Measurements from ENCODE around the gene GDPD4.

The GDPD4 gene

DNA sequence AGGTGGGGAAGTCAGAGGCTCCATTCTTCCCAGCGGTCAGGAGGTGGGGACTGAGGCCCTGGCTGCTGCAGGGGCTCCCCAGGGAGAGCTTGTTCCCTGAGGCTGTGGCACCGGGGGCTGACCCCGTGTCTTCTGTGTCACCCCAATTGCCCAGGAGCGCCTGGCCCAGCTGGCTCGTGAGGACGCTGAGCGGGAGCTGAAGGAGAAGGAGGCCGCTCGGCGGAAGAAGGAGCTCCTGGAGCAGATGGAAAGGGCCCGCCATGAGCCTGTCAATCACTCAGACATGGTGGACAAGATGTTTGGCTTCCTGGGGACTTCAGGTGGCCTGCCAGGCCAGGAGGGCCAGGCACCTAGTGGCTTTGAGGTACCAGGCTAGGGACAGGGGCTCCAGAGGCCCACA, 120.3 kb downstream of the GDPD4 start:
- TF ChIP-seq, protein P1, sequence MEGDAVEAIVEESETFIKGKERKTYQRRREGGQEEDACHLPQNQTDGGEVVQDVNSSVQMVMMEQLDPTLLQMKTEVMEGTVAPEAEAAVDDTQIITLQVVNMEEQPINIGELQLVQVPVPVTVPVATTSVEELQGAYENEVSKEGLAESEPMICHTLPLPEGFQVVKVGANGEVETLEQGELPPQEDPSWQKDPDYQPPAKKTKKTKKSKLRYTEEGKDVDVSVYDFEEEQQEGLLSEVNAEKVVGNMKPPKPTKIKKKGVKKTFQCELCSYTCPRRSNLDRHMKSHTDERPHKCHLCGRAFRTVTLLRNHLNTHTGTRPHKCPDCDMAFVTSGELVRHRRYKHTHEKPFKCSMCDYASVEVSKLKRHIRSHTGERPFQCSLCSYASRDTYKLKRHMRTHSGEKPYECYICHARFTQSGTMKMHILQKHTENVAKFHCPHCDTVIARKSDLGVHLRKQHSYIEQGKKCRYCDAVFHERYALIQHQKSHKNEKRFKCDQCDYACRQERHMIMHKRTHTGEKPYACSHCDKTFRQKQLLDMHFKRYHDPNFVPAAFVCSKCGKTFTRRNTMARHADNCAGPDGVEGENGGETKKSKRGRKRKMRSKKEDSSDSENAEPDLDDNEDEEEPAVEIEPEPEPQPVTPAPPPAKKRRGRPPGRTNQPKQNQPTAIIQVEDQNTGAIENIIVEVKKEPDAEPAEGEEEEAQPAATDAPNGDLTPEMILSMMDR (IDR thresholded peaks at IDR 0.05; ENCODE audit: borderline replicate concordance, control extremely low read depth, extremely low read depth, insufficient read depth, missing control alignments) = no peak
- in situ Hi-C loops (cut with MboI; ENCODE audit: low sequenced_read_pairs, unreplicated experiment) = loop anchor here (25.0 kb wide), 1 partner anchor 381 kb away; no protein-coding TSS in a partner anchor
- no peak for DNase-seq (ENCODE audit: low spot score)

DNA sequence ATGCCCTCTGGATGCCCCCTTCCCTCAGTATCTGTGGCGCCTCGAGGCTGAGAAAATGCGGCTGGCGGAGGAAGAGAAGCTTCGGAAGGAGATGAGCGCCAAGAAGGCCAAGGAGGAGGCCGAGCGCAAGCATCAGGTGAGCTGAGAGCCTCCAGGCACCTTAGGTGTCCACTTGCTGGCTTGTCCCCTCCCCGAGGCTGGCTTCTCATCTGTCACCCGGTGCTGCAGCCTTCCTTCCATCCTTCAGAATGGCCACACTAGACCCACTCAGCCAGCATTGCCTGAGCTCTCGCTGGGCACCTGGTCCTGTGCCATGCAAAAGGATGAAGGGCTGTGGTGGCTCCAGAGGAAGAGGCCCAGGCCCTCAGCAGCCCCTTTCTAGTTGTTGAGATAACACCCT, 121.1 kb downstream of the GDPD4 start:
- in situ Hi-C loops (cut with MboI; ENCODE audit: low sequenced_read_pairs, unreplicated experiment) = loop anchor here (25.0 kb wide), 1 partner anchor 382 kb away; no protein-coding TSS in a partner anchor
- TF ChIP-seq, protein P1 (IDR thresholded peaks at IDR 0.05; ENCODE audit: borderline replicate concordance, control extremely low read depth, extremely low read depth, insufficient read depth, missing control alignments) = no peak
- DNase-seq (ENCODE audit: low spot score) = no peak

DNA sequence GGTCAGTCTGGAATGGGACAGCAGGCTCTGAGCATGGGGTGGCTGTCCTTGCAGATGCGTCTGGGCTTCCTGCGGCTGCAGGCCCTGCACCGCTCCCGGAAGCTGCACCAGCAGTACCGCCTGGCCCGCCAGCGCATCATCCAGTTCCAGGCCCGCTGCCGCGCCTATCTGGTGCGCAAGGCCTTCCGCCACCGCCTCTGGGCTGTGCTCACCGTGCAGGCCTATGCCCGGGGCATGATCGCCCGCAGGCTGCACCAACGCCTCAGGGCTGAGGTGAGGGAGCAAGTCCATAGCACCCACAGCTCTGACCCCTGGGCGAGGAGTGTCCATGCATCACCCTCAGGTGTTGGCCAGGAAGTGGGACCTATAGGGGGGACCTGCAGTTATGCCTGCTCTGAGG, 121.8 kb downstream of the GDPD4 start:
- in situ Hi-C loops (cut with MboI; ENCODE audit: low sequenced_read_pairs, unreplicated experiment) = loop anchor here (25.0 kb wide), 1 partner anchor 383 kb away; no protein-coding TSS in a partner anchor
- DNase-seq (ENCODE audit: low spot score) = no peak
- TF ChIP-seq, protein P1 (IDR thresholded peaks at IDR 0.05; ENCODE audit: borderline replicate concordance, control extremely low read depth, extremely low read depth, insufficient read depth, missing control alignments) = no peak

DNA sequence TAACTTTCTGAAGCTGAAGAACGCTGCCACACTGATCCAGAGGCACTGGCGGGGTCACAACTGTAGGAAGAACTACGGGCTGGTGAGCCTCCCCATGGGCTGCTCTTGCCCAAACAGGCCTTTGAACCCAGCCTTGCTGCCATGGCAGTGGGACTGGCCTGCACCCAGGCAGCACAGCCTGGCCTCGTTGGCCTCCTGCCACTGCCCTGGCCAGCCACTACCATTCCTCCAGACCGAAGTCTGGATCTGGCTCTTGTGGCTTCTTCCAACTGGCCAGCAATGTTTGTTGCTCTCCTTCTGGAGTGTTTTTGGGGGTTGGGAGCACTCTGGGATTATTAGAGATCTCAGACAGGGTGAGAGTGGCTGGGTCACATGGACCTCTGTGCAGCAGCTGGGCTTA, 122.4 kb downstream of the GDPD4 start:
- no peak for DNase-seq (ENCODE audit: low spot score)
- TF ChIP-seq, protein P1 (IDR thresholded peaks at IDR 0.05; ENCODE audit: borderline replicate concordance, control extremely low read depth, extremely low read depth, insufficient read depth, missing control alignments) = no peak
- in situ Hi-C loops (cut with MboI; ENCODE audit: low sequenced_read_pairs, unreplicated experiment) = loop anchor here (25.0 kb wide), 1 partner anchor 383 kb away; no protein-coding TSS in a partner anchor

DNA sequence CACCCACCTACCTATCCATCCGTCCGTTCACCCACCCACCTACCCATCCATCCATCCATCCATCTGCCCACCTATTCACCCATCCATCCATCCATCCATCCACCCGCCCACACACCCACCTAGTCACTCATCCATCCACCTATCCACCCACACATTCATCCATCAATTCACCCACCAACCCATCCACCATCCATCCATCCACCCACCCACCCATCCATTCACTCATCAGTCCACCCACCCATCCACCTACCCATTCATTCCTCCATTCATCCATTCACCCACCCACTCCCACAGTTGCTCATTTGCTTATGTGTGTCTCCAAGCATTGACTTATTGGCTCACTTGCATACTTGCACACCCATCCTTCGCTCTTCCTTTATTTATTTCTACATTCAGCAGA, 123.3 kb downstream of the GDPD4 start:
- DNase-seq (ENCODE audit: low spot score) = no peak
- in situ Hi-C loops (cut with MboI; ENCODE audit: low sequenced_read_pairs, unreplicated experiment) = loop anchor here (25.0 kb wide), 1 partner anchor 384 kb away; no protein-coding TSS in a partner anchor

DNA sequence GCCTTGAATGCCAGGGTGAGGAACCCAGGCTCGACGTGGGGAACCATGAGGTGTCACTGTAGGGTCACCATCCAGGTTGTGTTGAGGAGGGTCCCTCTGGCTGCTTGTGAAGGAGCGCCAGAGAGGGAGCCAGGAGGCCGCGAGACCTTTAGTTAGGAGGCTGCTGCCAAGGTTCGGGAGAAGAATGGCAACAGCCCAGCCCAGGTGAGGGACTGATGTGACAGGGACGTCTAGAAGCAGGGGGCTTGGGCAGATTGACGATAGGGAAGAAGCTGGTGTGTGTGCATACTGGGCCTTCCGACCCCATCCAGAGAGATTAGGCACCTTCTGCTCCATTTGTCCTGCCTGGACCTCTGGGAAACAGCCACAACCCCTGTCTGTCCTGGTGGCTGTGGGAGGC, 124.5 kb downstream of the GDPD4 start:
- in situ Hi-C loops (cut with MboI; ENCODE audit: low sequenced_read_pairs, unreplicated experiment) = loop anchor here (25.0 kb wide), 1 partner anchor 385 kb away; no protein-coding TSS in a partner anchor

More for the DNA sequence above, 123.3 kb downstream of the GDPD4 start:
- TF ChIP-seq, protein P1 (IDR thresholded peaks at IDR 0.05; ENCODE audit: borderline replicate concordance, control extremely low read depth, extremely low read depth, insufficient read depth, missing control alignments) = no peak

More for the DNA sequence above, 124.5 kb downstream of the GDPD4 start:
- TF ChIP-seq, protein P1 (IDR thresholded peaks at IDR 0.05; ENCODE audit: borderline replicate concordance, control extremely low read depth, extremely low read depth, insufficient read depth, missing control alignments) = no peak
- no peak for DNase-seq (ENCODE audit: low spot score)
